Activated T-helper 2 cell treated with anti-CD3 and anti-CD28 coated beads, Interferon-gamma antibody, Interleukin-2, Interleukin-4, amounts not matched to agents 10 μg/mL and 5 μg/mL and 100 μg/mL, durations not matched to agents 14 hours and 24 hours and 36 hours (primary cell): ENCODE data around the gene RNF223. TPM values are rescaled to one million over a fixed set of nuclear protein-coding genes. Genes with fewer than 3 reads are reported as not detected.

Source experiments
- DNase-seq: peaks from one replicate; pipeline ENCODE4 v3.0.0; 2021; ENCODE audit warnings: low spot score
- H3K27ac Mint-ChIP-seq: one replicate; pipeline ENCODE4 v1.8.0; 2021; ENCODE audit warnings: mixed read lengths
- H3K27me3 Mint-ChIP-seq: one replicate; pipeline ENCODE4 v1.8.0; 2021; ENCODE audit warnings: low read depth, mixed read lengths
- H3K36me3 Mint-ChIP-seq: one replicate; pipeline ENCODE4 v1.8.0; 2021; ENCODE audit warnings: low read depth, mixed read lengths
- H3K4me1 Mint-ChIP-seq: one replicate; pipeline ENCODE4 v1.8.0; 2021; ENCODE audit warnings: low read depth, mixed read lengths
- H3K4me3 Mint-ChIP-seq: one replicate; pipeline ENCODE4 v1.8.0; 2021; ENCODE audit warnings: low read depth, mild to moderate bottlenecking, moderate library complexity, mixed read lengths
- H3K9me3 Mint-ChIP-seq: one replicate; pipeline ENCODE4 v1.8.0; 2021; ENCODE audit warnings: mixed read lengths
- intact Hi-C: fragments of 100-400 bp; cut with micrococcal nuclease; formaldehyde crosslinking; loops from one replicate; pipeline ENCODE4 v1.15.1; 2023
- total RNA-seq: library from RNA; stranded (reverse); gene quantifications from 2 replicates; pipeline ENCODE4 v1.2.3, GENCODE V29; 2022

RNF223 gene
- total RNA-seq, 1 donor from 2014 or later, result not detected

GRCh38 chr1:1044455-1045078 is 29.5 kb downstream of the RNF223 start:
- H3K9me3 Mint-ChIP-seq, result no peaks in the 10 kb centered on the region
- H3K36me3 Mint-ChIP-seq, result no peaks in the 10 kb centered on the region
- H3K27ac Mint-ChIP-seq, result no peak overlapping the region
- peaks cover 3% of the 10 kb centered on the region for H3K27me3 Mint-ChIP-seq
- no peak for DNase-seq
- no peak overlapping the region for H3K4me3 Mint-ChIP-seq
- intact Hi-C loops, result no loop called here
- H3K4me1 Mint-ChIP-seq, result peaks cover 2% of the 10 kb centered on the region

- Mint-ChIP-seq H3K27ac (no peak overlapping the region), H3K9me3 (no peaks in the 10 kb centered on the region), H3K27me3 (peaks cover 8% of the 10 kb centered on the region), H3K4me1 (peaks cover 6% of the 10 kb centered on the region), H3K4me3 (no peak overlapping the region), H3K36me3 (no peaks in the 10 kb centered on the region)
- DNase-seq, result no peak
- intact Hi-C loops, result no loop called here
Measured at GRCh38 chr1:1043921-1044320, 30.2 kb downstream of the RNF223 start.

- intact Hi-C loops, result no loop called here
- DNase-seq, result no peak
- Mint-ChIP-seq H3K4me3 (no peak overlapping the region), H3K4me1 (peaks cover 11% of the 10 kb centered on the region), H3K36me3 (no peaks in the 10 kb centered on the region), H3K27ac (no peak overlapping the region), H3K9me3 (no peaks in the 10 kb centered on the region), H3K27me3 (peaks cover 13% of the 10 kb centered on the region)
Measured at GRCh38 chr1:1043411-1043810, 30.7 kb downstream of the RNF223 start.

- Mint-ChIP-seq H3K4me1 (peaks cover 11% of the 10 kb centered on the region), H3K36me3 (no peaks in the 10 kb centered on the region), H3K27me3 (peaks cover 15% of the 10 kb centered on the region), H3K4me3 (no peak overlapping the region), H3K27ac (no peak overlapping the region), H3K9me3 (no peaks in the 10 kb centered on the region)
- DNase-seq, result no peak
- intact Hi-C loops, result no loop called here
Measured at GRCh38 chr1:1042835-1043234, 31.3 kb downstream of the RNF223 start.

- H3K36me3 Mint-ChIP-seq, result no peaks in the 10 kb centered on the region
- DNase-seq, result no peak
- H3K4me1 Mint-ChIP-seq, result peaks cover 11% of the 10 kb centered on the region
- intact Hi-C loops, result loop anchor here (2.0 kb wide), 2 partner anchors 17 to 75 kb away; partner anchors contain the start of gene C1orf159
- no peak overlapping the region for H3K4me3 Mint-ChIP-seq
- H3K27ac Mint-ChIP-seq, result no peak overlapping the region
- H3K9me3 Mint-ChIP-seq, result no peaks in the 10 kb centered on the region
- H3K27me3 Mint-ChIP-seq, result peaks cover 15% of the 10 kb centered on the region
Measured at GRCh38 chr1:1041873-1042272, 32.2 kb downstream of the RNF223 start.

DNA sequence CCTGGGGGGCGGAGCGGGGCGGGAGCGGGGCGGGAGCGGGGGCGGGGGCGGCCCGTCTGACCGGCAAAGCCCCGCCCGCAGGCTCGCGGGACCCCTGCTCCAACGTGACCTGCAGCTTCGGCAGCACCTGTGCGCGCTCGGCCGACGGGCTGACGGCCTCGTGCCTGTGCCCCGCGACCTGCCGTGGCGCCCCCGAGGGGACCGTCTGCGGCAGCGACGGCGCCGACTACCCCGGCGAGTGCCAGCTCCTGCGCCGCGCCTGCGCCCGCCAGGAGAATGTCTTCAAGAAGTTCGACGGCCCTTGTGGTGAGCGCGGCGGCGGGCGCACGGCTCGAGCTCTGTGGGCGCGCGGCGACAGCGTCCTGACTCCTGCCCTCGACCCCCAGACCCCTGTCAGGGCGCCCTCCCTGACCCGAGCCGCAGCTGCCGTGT is 33.0 kb downstream of the RNF223 start:
- peaks cover 11% of the 10 kb centered on the region for H3K4me1 Mint-ChIP-seq
- intact Hi-C loops, result loop anchor here (2.0 kb wide), 2 partner anchors 18 to 76 kb away; partner anchors contain the start of gene C1orf159

DNA sequence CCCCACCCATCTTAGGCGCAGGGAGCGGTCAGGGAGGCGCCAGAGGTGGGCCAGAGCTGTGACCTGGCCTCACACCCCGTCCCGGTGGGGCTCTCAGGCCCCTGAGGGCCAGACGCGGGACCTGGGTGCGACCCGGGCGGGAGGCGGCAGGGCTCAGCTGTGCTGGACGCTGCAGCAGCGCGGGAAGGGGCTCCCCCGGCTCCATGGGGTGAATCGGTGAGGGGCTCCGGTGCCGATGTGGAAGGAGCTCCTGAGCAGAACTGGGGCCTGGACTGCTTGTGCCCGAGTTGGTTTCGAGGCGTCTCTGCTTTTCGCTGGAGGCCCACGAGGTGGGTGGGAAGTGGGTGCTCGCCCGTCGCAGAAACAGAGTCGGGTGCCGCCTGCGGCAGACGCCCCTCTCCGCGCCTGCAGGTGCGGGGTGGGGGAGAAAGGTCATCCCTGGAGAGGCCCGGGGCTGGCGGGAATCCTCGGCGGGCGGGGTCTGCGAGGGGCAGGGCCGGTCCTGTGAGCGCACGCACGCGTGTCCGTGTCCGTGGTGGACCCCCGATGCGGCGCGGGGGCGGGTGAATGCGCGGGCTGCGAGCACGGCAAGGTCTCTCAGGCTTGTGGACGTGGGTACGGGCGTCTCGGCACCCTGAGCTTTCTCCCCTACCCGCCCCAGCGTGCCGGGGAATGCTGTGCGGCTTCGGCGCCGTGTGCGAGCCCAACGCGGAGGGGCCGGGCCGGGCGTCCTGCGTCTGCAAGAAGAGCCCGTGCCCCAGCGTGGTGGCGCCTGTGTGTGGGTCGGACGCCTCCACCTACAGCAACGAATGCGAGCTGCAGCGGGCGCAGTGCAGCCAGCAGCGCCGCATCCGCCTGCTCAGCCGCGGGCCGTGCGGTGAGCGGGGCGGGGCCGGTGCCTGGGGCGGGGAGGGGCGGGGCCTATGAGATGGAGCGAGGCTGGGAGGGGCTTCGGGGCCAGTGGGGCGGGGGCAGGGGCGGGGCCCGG is 33.8 kb downstream of the RNF223 start:
- DNase-seq, result peak; percentile 79
- Mint-ChIP-seq H3K9me3 (no peaks in the 10 kb centered on the region), H3K4me3 (peak overlapping the region; percentile 63), H3K36me3 (no peaks in the 10 kb centered on the region), H3K27me3 (peaks cover 21% of the 10 kb centered on the region), H3K4me1 (peaks cover 11% of the 10 kb centered on the region), H3K27ac (peak overlapping the region; percentile 2)
- intact Hi-C loops, result loop anchor here (2.0 kb wide), 2 partner anchors 19 to 77 kb away; partner anchors contain the start of gene C1orf159

More for the DNA sequence above, 33.0 kb downstream of the RNF223 start:
- no peaks in the 10 kb centered on the region for H3K36me3 Mint-ChIP-seq
- peaks cover 17% of the 10 kb centered on the region for H3K27me3 Mint-ChIP-seq
- no peaks in the 10 kb centered on the region for H3K9me3 Mint-ChIP-seq
- H3K27ac Mint-ChIP-seq, result no peak overlapping the region
- no peak for DNase-seq
- no peak overlapping the region for H3K4me3 Mint-ChIP-seq

- Mint-ChIP-seq H3K4me1 (peaks cover 11% of the 10 kb centered on the region), H3K36me3 (no peaks in the 10 kb centered on the region), H3K9me3 (no peaks in the 10 kb centered on the region), H3K4me3 (peak overlapping the region; percentile 63), H3K27ac (peak overlapping the region; percentile 2), H3K27me3 (peaks cover 25% of the 10 kb centered on the region)
- DNase-seq, result no peak
- intact Hi-C loops, result no loop called here
Measured at GRCh38 chr1:1039145-1039910, 34.8 kb downstream of the RNF223 start.

DNA sequence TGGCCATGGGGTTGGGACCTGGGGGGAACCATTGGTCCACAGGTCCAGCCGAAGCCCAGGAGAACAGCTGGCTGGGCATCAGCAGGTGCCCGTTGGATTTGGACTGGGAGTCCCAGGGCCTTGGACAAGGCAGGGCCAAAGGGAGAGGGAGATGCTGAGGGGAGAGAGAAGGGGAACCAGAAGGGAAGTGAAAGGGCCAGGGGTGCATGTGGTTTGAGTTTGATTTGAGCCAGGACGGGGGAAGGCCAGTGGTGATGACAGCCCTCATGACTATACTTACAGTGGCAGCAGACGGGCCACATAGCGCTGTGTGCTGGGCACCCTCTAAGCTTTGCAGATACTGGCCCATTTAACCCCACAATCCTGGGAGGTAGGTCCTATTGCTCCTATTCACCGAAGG is 35.4 kb downstream of the RNF223 start:
- H3K9me3 Mint-ChIP-seq, result no peaks in the 10 kb centered on the region
- intact Hi-C loops, result no loop called here
- DNase-seq, result no peak
- H3K4me3 Mint-ChIP-seq, result peak overlapping the region; percentile 1
- no peak overlapping the region for H3K27ac Mint-ChIP-seq
- H3K36me3 Mint-ChIP-seq, result no peaks in the 10 kb centered on the region
- peaks cover 11% of the 10 kb centered on the region for H3K4me1 Mint-ChIP-seq
- H3K27me3 Mint-ChIP-seq, result peaks cover 27% of the 10 kb centered on the region

DNA sequence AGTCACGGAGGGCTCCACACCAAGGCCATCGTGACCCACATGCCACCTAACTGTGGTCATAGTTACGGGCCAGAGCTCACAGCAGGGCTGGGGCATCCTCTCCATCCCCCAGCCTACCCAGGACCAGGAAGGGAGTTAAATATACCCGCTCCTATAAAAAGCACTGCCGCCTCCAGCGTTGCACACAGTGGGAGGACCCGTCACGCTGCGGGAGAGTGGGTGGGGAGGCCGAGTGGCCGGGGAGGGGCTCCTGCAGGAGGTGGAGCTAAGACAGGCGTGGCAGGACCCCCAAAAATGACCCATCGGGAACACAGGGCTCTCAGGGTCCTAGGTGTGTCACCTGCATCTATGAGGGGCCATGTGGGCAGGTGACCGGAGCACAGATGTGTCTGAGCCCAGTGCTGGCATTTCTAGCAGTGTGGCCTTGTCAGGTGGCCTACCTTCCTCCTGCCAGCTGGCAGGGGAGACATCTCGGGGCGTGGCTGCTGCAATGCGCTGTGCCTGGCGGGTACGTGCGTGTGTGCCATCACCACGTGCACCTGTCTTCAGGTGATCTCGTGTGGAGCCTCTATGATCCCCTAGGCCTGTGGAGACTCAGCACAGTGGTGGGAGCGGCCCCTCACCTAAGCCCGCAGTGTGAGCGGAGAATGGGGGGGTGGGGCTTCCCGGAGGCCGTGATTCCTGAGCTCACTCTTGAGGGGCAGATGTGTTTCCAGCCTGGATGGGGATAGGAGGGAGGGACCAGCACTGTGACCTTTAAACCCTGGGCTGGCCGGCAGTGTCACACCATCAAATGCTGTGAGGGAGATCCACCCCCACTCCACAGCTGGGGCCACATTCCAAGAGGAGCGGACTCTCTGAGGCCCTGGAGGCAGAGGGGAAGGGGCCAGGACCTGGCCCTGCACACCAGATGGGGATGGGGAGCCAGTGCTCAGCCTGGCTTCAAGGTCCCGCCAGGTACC is 36.5 kb downstream of the RNF223 start:
- intact Hi-C loops, result no loop called here
- no peak for DNase-seq
- H3K27me3 Mint-ChIP-seq, result peaks cover 27% of the 10 kb centered on the region
- H3K36me3 Mint-ChIP-seq, result no peaks in the 10 kb centered on the region
- no peaks in the 10 kb centered on the region for H3K9me3 Mint-ChIP-seq
- no peak overlapping the region for H3K4me3 Mint-ChIP-seq
- H3K27ac Mint-ChIP-seq, result no peak overlapping the region
- peaks cover 11% of the 10 kb centered on the region for H3K4me1 Mint-ChIP-seq

DNA sequence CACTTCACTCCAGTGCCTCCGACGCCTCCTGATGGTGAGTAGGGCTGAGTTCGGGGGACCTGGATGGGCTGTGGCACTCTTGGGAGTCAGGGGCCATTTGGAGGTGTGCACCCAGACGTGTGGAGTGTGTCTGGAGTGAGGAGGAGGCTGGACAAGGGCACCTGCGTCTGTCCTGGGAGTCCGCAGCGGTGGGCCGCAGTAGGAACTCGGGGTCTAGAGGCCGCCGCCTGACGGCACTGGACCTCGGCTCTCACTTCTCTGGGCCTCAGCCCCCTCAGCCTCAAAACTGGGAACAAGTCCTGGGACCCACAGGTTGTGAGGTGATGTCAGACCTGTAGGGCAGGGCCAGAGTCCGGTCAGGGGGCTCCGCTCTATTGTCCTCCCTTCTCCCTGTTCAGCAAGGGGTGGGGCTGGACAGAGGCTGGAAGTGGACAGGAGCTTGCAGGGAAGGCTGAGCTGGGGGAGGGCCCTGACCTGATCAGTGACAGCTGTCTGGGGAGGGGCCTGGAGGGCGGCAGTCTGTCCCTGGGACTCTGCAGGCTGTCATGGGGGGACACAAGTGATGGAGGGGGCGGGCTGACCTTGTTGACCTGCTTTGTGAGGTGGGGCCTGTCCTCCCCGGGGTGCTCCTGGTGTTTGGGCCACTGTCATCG is 38.7 kb downstream of the RNF223 start:
- H3K9me3 Mint-ChIP-seq, result no peaks in the 10 kb centered on the region
- H3K27ac Mint-ChIP-seq, result no peak overlapping the region
- peaks cover 16% of the 10 kb centered on the region for H3K4me1 Mint-ChIP-seq
- no peak for DNase-seq
- H3K4me3 Mint-ChIP-seq, result no peak overlapping the region
- H3K27me3 Mint-ChIP-seq, result peaks cover 34% of the 10 kb centered on the region
- no peaks in the 10 kb centered on the region for H3K36me3 Mint-ChIP-seq
- intact Hi-C loops, result no loop called here
